GM23338 (cell line): ENCODE measurements around the gene COL6A3. TPM values are rescaled to one million over a fixed set of nuclear protein-coding genes. Genes with fewer than 3 reads are reported as not detected.

Experiments
- ATAC-seq: fragments of 200-7000 bp; cut with Tn5 transposase; 3 replicates; pipeline ENCODE4 v1.9.1; 2020
- DNase-seq: peaks from one replicate; pipeline ENCODE4 v3.0.0-alpha.2; 2015; ENCODE audit warnings: low spot score
- H2AFZ ChIP-seq: fragments of 200-600 bp; sonication (generic); 2 replicates; pipeline ENCODE4 v1.8.0; 2016; ENCODE audit warnings: antibody characterized with exemption, mild to moderate bottlenecking, moderate library complexity
- H3F3A ChIP-seq: fragments of 200-600 bp; sonication (generic); replicated peaks from 2 replicates; pipeline ENCODE4 v1.8.0; 2017; ENCODE audit warnings: antibody characterized with exemption, mixed run types, low read depth
- H3K27ac ChIP-seq: fragments of 200-600 bp; sonication (generic); 2 replicates; pipeline ENCODE4 v1.6.1; 2016; ENCODE audit warnings: low read depth
- H3K27me3 ChIP-seq: fragments of 200-600 bp; sonication (generic); 2 replicates; pipeline ENCODE4 v1.8.0; 2016; ENCODE audit warnings: mild to moderate bottlenecking, mixed run types, moderate library complexity; ENCODE audit not compliant: insufficient read depth
- H3K36me3 ChIP-seq: fragments of 200-600 bp; sonication (generic); 2 replicates; pipeline ENCODE4 v1.8.0; 2016; ENCODE audit warnings: mild to moderate bottlenecking; ENCODE audit not compliant: insufficient read depth
- H3K4me1 ChIP-seq: fragments of 200-600 bp; sonication (generic); 2 replicates; pipeline ENCODE4 v1.8.0; 2016; ENCODE audit warnings: mild to moderate bottlenecking, moderate library complexity; ENCODE audit not compliant: insufficient read depth
- H3K4me2 ChIP-seq: fragments of 200-600 bp; sonication (generic); 2 replicates; pipeline ENCODE4 v1.7.1; 2017; ENCODE audit warnings: mixed run types
- H3K4me3 ChIP-seq: fragments of 200-600 bp; sonication (generic); 2 replicates; pipeline ENCODE4 v1.6.1; 2016; ENCODE audit warnings: mixed run types
- H3K79me2 ChIP-seq: fragments of 200-600 bp; sonication (generic); replicated peaks from 2 replicates; pipeline ENCODE4 v1.8.0; 2017; ENCODE audit warnings: mild to moderate bottlenecking; ENCODE audit not compliant: insufficient read depth
- H3K9me2 ChIP-seq: fragments of 200-600 bp; sonication (generic); 2 replicates; pipeline ENCODE4 v1.8.0; 2017; ENCODE audit not compliant: insufficient read depth
- H4K20me1 ChIP-seq: fragments of 200-600 bp; sonication (generic); replicated peaks from 2 replicates; pipeline ENCODE4 v1.8.0; 2017; ENCODE audit warnings: mild to moderate bottlenecking; ENCODE audit not compliant: insufficient read depth
- H3K27ac Mint-ChIP-seq: 2 replicates; pipeline ENCODE4 v1.8.0; 2020; ENCODE audit warnings: inconsistent platforms, mild to moderate bottlenecking, moderate library complexity, mixed read lengths
- H3K27me3 Mint-ChIP-seq: 3 replicates; pipeline ENCODE4 v1.8.0; 2022; ENCODE audit warnings: low read depth, mild to moderate bottlenecking, moderate library complexity, mixed read lengths, inconsistent platforms; ENCODE audit not compliant: insufficient read depth, poor library complexity
- H3K36me3 Mint-ChIP-seq: 3 replicates; pipeline ENCODE4 v1.8.0; 2021; ENCODE audit warnings: low read depth, mild to moderate bottlenecking, inconsistent platforms, moderate library complexity, mixed read lengths
- H3K4me1 Mint-ChIP-seq: 3 replicates; pipeline ENCODE4 v1.8.0; 2020; ENCODE audit warnings: mild to moderate bottlenecking, inconsistent platforms, mixed read lengths
- H3K4me3 Mint-ChIP-seq: 3 replicates; pipeline ENCODE4 v1.8.0; 2021; ENCODE audit warnings: moderate library complexity, mild to moderate bottlenecking, inconsistent platforms, mixed read lengths
- H3K9me3 Mint-ChIP-seq: 3 replicates; pipeline ENCODE4 v1.8.0; 2020; ENCODE audit warnings: moderate library complexity, mild to moderate bottlenecking, inconsistent platforms, mixed read lengths
- CREB1 ChIP-seq: fragments of 250-450 bp; sonication (Bioruptor Pico); IDR thresholded peaks from 2 replicates; pipeline ENCODE4 v1.5.0; 2020; ENCODE audit warnings: low read depth, mild to moderate bottlenecking, moderate library complexity
- NANOG ChIP-seq: IDR thresholded peaks from 2 replicates; pipeline ENCODE4 v1.6.1; 2016; ENCODE audit warnings: antibody characterized with exemption, borderline replicate concordance
- POLR2AphosphoS5 ChIP-seq: IDR thresholded peaks from 2 replicates; pipeline ENCODE4 v1.6.1; 2016; ENCODE audit warnings: antibody characterized with exemption, low read depth
- ZNF462 ChIP-seq: fragments of 250-450 bp; sonication (Bioruptor Pico); IDR thresholded peaks from 2 replicates; pipeline ENCODE4 v1.5.0; 2020; ENCODE audit warnings: mild to moderate bottlenecking, moderate library complexity
- polyA plus RNA-seq: library from polyadenylated mRNA; unstranded; fragments of >200 nt; fragmentation: Nextera tagmentation; extraction: Ambion mirVana; gene quantifications from 2 replicates; pipeline ENCODE4 v1.2.1, GENCODE V29; 2016
- total RNA-seq: library from RNA; depleted of rRNA; stranded (reverse); fragments of >200 nt; shearing (Covaris generic); gene quantifications from 2 replicates; pipeline ENCODE4 v1.2.3, GENCODE V29; 2014

COL6A3 gene
- total and polyA plus RNA-seq, 2 experiments from 2014 or later = 1.2 to 7.3 TPM

GRCh38 chr2:237306083-237306786 lies 107.7 kb downstream of the COL6A3 start:
- Mint-ChIP-seq H3K27ac (no peak overlapping the region), H3K4me1 (no peaks in the 10 kb centered on the region; the same call in 2 of the 3 replicates), H3K9me3 (peaks cover 32% of the 10 kb centered on the region), H3K27me3 (peaks cover 3% of the 10 kb centered on the region), H3K36me3 (peaks cover 17% of the 10 kb centered on the region), H3K4me3 (no peak overlapping the region)
- H3K4me1 ChIP-seq = no peaks in the 10 kb centered on the region
- no peak for TF ChIP-seq NANOG
- TF ChIP-seq ZNF462 (CRISPR knock-in tag) = no peak
- TF ChIP-seq CREB1 (CRISPR knock-in tag) = no peak
- TF ChIP-seq POLR2AphosphoS5 = no peak
- DNase-seq (no peak), ATAC-seq (no peak)
- H3K27me3 ChIP-seq = no peaks in the 10 kb centered on the region
- no peaks in the 10 kb centered on the region for H3F3A ChIP-seq
- H3K9me2 ChIP-seq = 0 out of 2 replicates have a peak, but pooled peaks cover 7% of the 10 kb centered on the region
- no peak overlapping the region for H3K27ac ChIP-seq
- H3K79me2 ChIP-seq = no peaks in the 10 kb centered on the region
- no peaks in the 10 kb centered on the region for H3K36me3 ChIP-seq
- H2AFZ ChIP-seq = no peak overlapping the region
- no peak overlapping the region for H3K4me2 ChIP-seq
- H4K20me1 ChIP-seq = no peaks in the 10 kb centered on the region
- H3K4me3 ChIP-seq = no peak overlapping the region

GRCh38 chr2:237305579-237305978 lies 108.4 kb downstream of the COL6A3 start:
- H3K36me3 ChIP-seq = no peaks in the 10 kb centered on the region
- H3K27ac ChIP-seq = no peak overlapping the region
- Mint-ChIP-seq H3K9me3 (peaks cover 32% of the 10 kb centered on the region), H3K4me1 (no peaks in the 10 kb centered on the region; the same call in 2 of the 3 replicates), H3K36me3 (peaks cover 18% of the 10 kb centered on the region), H3K27me3 (peaks cover 4% of the 10 kb centered on the region), H3K27ac (no peak overlapping the region), H3K4me3 (no peak overlapping the region)
- H3K4me1 ChIP-seq = no peaks in the 10 kb centered on the region
- no peaks in the 10 kb centered on the region for H3K27me3 ChIP-seq
- no peak overlapping the region for H3K4me3 ChIP-seq
- ATAC-seq (no peak), DNase-seq (no peak)
- no peaks in the 10 kb centered on the region for H4K20me1 ChIP-seq
- no peak overlapping the region for H3K4me2 ChIP-seq
- H3F3A ChIP-seq = no peaks in the 10 kb centered on the region
- 0 out of 2 replicates have a peak, but pooled peaks cover 7% of the 10 kb centered on the region for H3K9me2 ChIP-seq
- H2AFZ ChIP-seq = no peak overlapping the region
- no peaks in the 10 kb centered on the region for H3K79me2 ChIP-seq
- TF ChIP-seq ZNF462 (CRISPR knock-in tag) (no peak), CREB1 (CRISPR knock-in tag) (no peak)
